HepG2 (cell line): ENCODE measurements around the gene DBN1. TPM values are rescaled to one million over a fixed set of nuclear protein-coding genes. Genes with fewer than 3 reads are reported as not detected.

Source experiments
- DRAP1 ChIP-seq: IDR thresholded peaks from 2 replicates; pipeline ENCODE4 v1.6.1; 2016; ENCODE audit warnings: missing genetic modification reagents, missing compliant biosample characterization
- FLYWCH1 ChIP-seq: sonication (generic); formaldehyde crosslinking; IDR thresholded peaks from 2 replicates; pipeline ENCODE4 v1.8.1; 2023; ENCODE audit warnings: mild to moderate bottlenecking, missing genetic modification reagents
- GTF3A ChIP-seq: sonication (generic); formaldehyde crosslinking; conservative IDR thresholded peaks from 2 replicates; pipeline ENCODE4 v1.4.0; 2020; ENCODE audit warnings: mild to moderate bottlenecking, missing genetic modification reagents
- HDAC2 ChIP-seq: sonication (generic); formaldehyde crosslinking; IDR thresholded peaks from 2 replicates; pipeline ENCODE4 v1.4.0; 2020; ENCODE audit warnings: missing genetic modification reagents
- HNRNPK ChIP-seq: fragments of 200-400 bp; formaldehyde crosslinking; IDR thresholded peaks from 2 replicates; pipeline ENCODE4 v1.6.1; 2018; ENCODE audit warnings: low read length, low read depth, moderate library complexity, mild to moderate bottlenecking; ENCODE audit not compliant: poor library complexity, severe bottlenecking
- HOXA5 ChIP-seq: sonication (generic); formaldehyde crosslinking; IDR thresholded peaks from 2 replicates; pipeline ENCODE4 v1.4.0; 2020; ENCODE audit warnings: missing genetic modification reagents
- JUND ChIP-seq: sonication (generic); formaldehyde crosslinking; IDR thresholded peaks from 2 replicates; pipeline ENCODE4 v1.8.0; 2022; ENCODE audit warnings: mild to moderate bottlenecking, missing genetic modification reagents
- MATR3 ChIP-seq: sonication (generic); formaldehyde crosslinking; IDR thresholded peaks from 2 replicates; pipeline ENCODE4 v1.4.0; 2020; ENCODE audit warnings: missing genetic modification reagents
- MAX ChIP-seq: IDR thresholded peaks from 2 replicates; pipeline ENCODE4 v1.6.1; 2012; ENCODE audit warnings: inconsistent platforms
- MIXL1 ChIP-seq: IDR thresholded peaks from 2 replicates; pipeline ENCODE4 v1.6.1; 2016
- MXD4 ChIP-seq: IDR thresholded peaks from 2 replicates; pipeline ENCODE4 v1.6.1; 2016; ENCODE audit warnings: mild to moderate bottlenecking, missing biosample characterization, missing genetic modification reagents
- POGZ ChIP-seq: sonication (generic); formaldehyde crosslinking; IDR thresholded peaks from 2 replicates; pipeline ENCODE4 v1.4.0; 2020; ENCODE audit warnings: mild to moderate bottlenecking, missing genetic modification reagents
- RFXAP ChIP-seq: sonication (generic); formaldehyde crosslinking; IDR thresholded peaks from 2 replicates; pipeline ENCODE4 v1.4.0; 2020; ENCODE audit warnings: missing genetic modification reagents, borderline replicate concordance
- TARDBP ChIP-seq: sonication (generic); formaldehyde crosslinking; IDR thresholded peaks from 2 replicates; pipeline ENCODE4 v1.8.0; 2022; ENCODE audit warnings: mild to moderate bottlenecking, missing genetic modification reagents
- TEAD2 ChIP-seq: sonication (generic); formaldehyde crosslinking; IDR thresholded peaks from 2 replicates; pipeline ENCODE4 v1.9.0; 2021; ENCODE audit warnings: missing genetic modification reagents
- THAP7 ChIP-seq: sonication (generic); formaldehyde crosslinking; IDR thresholded peaks from 2 replicates; pipeline ENCODE4 v1.8.1; 2023; ENCODE audit warnings: mild to moderate bottlenecking, missing genetic modification reagents
- ZNF274 ChIP-seq: sonication (generic); formaldehyde crosslinking; IDR thresholded peaks from 2 replicates; pipeline ENCODE4 v1.5.1; 2020; ENCODE audit warnings: mild to moderate bottlenecking, missing genetic modification reagents
- ZNF30 ChIP-seq: sonication (generic); formaldehyde crosslinking; IDR thresholded peaks from 2 replicates; pipeline ENCODE4 v1.5.0; 2020; ENCODE audit warnings: mild to moderate bottlenecking, missing genetic modification reagents
- ZNF562 ChIP-seq: sonication (generic); formaldehyde crosslinking; IDR thresholded peaks from 2 replicates; pipeline ENCODE4 v1.8.0; 2022; ENCODE audit warnings: missing genetic modification reagents, borderline replicate concordance
- ZNF577 ChIP-seq: sonication (generic); formaldehyde crosslinking; IDR thresholded peaks from 2 replicates; pipeline ENCODE4 v1.4.0; 2020; ENCODE audit warnings: mild to moderate bottlenecking, low read depth, missing genetic modification reagents, borderline replicate concordance
- ZNF788 ChIP-seq: sonication (generic); formaldehyde crosslinking; IDR thresholded peaks from 2 replicates; pipeline ENCODE4 v1.5.0; 2020; ENCODE audit warnings: mild to moderate bottlenecking, missing genetic modification reagents, borderline replicate concordance
- ZXDC ChIP-seq: sonication (generic); formaldehyde crosslinking; IDR thresholded peaks from 2 replicates; pipeline ENCODE4 v1.5.0; 2020; ENCODE audit warnings: mild to moderate bottlenecking, missing genetic modification reagents
- polyA plus RNA-seq, 8 experiments: library from polyadenylated mRNA; depleted of rRNA in 3 of 8; stranded (reverse) in 7 of 8; unstranded in 1 of 8; fragments of >200 nt; fragmentation: Illumina TruSeq in 4 of 8; extraction: Trizol in 4 of 8; gene quantifications; 2 replicates each; pipeline versions ENCODE4 v1.2.1 to v1.2.3, GENCODE V29; 2011 to 2016; ENCODE audit warnings: low read depth in 4 of 8, missing spikeins in 1 of 8, mixed read lengths in 1 of 8; ENCODE audit not compliant: insufficient read depth in 1 of 8
- total RNA-seq, 5 experiments: library from RNA; depleted of rRNA; stranded (reverse); fragments of >200 nt; fragmentation: Illumina TruSeq; extraction: Trizol; gene quantifications; 2 replicates each; pipeline ENCODE4 v1.2.3, GENCODE V29; 2016; ENCODE audit warnings: low read depth in 1 of 5
- TF ChIP-seq, protein P1 (sequence below): sonication (generic); formaldehyde crosslinking; conservative IDR thresholded peaks from 2 replicates; pipeline ENCODE4 v1.8.0; 2022; ENCODE audit warnings: mild to moderate bottlenecking, moderate library complexity, missing genetic modification reagents

Gene DBN1
- total and polyA plus RNA-seq, 2 of the 13 experiments (the other 11 are each of a cell fraction or from before 2014, with no cell fraction given), result 27.0 to 37.3 TPM

DNA sequence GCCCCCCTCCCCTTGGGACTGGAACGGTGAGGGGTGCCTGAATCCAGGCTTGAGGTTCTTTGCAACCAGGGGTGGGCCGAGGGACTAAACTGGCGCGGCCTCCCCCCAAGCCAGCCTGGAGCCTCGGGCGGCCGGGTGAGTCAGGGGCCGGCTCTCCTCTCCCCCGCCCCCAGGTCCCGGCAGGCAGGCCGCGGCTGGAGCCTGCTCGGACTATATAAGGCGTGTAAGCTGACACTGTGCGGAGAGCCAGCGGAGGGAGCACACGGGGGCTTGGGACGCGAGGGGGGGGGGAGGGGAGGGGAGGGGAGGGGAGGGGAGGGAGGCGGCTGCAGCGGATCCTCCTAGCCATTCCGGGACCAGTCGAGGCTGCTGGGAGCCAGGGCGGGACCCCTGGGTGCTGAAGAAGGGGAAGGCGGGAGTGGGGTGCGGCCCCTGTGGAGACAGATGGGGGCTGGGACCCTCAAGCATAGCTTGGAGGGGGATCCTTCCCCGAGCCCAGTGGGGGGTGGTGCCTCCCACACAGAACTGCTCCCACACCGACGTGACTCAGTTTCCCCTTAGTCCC is 23.4 kb upstream of the DBN1 start (continued):
- TF ChIP-seq HNRNPK (peak; percentile 62), ZNF562 (CRISPR knock-in tag) (no peak), MATR3 (CRISPR knock-in tag) (no peak), THAP7 (CRISPR knock-in tag) (no peak), ZXDC (no peak), DRAP1 (CRISPR knock-in tag) (peak; percentile 85), FLYWCH1 (CRISPR knock-in tag) (no peak), ZNF577 (CRISPR knock-in tag) (no peak), HDAC2 (CRISPR knock-in tag) (no peak; the same call in 1 of the 2 replicates), ZNF274 (CRISPR knock-in tag) (0 out of 2 replicates have a peak, but pooled peaks have one; percentile 38), HOXA5 (CRISPR knock-in tag) (no peak), JUND (CRISPR knock-in tag) (no peak), MAX (peak; percentile 55; the same call in 1 of the 2 replicates), GTF3A (CRISPR knock-in tag) (no peak), TEAD2 (CRISPR knock-in tag) (no peak), MXD4 (CRISPR knock-in tag) (no peak), ZNF788 (0 out of 2 replicates have a peak, but pooled peaks have one; percentile 35), RFXAP (CRISPR knock-in tag) (0 out of 2 replicates have a peak, but pooled peaks have one; percentile 30), MIXL1 (no peak), TARDBP (CRISPR knock-in tag) (0 out of 2 replicates have a peak, but pooled peaks have one; percentile 4), POGZ (CRISPR knock-in tag) (no peak), ZNF30 (CRISPR knock-in tag) (no peak)
- TF ChIP-seq, protein P1, sequence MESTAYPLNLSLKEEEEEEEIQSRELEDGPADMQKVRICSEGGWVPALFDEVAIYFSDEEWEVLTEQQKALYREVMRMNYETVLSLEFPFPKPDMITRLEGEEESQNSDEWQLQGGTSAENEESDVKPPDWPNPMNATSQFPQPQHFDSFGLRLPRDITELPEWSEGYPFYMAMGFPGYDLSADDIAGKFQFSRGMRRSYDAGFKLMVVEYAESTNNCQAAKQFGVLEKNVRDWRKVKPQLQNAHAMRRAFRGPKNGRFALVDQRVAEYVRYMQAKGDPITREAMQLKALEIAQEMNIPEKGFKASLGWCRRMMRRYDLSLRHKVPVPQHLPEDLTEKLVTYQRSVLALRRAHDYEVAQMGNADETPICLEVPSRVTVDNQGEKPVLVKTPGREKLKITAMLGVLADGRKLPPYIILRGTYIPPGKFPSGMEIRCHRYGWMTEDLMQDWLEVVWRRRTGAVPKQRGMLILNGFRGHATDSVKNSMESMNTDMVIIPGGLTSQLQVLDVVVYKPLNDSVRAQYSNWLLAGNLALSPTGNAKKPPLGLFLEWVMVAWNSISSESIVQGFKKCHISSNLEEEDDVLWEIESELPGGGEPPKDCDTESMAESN (CRISPR knock-in tag), result no peak
